Nephron progenitor cell (in vitro differentiated cells): Measurements from ENCODE around the gene HDAC6.

Experiments
- DNase-seq: peaks from one replicate; pipeline ENCODE4 v3.0.0; 2021
- H3K27ac Mint-ChIP-seq: 2 replicates; pipeline ENCODE4 v1.8.0; 2021; ENCODE audit warnings: mild to moderate bottlenecking, moderate library complexity, mixed read lengths
- H3K27me3 Mint-ChIP-seq: 2 replicates; pipeline ENCODE4 v1.8.0; 2021; ENCODE audit warnings: mild to moderate bottlenecking, low read depth, mixed read lengths; ENCODE audit not compliant: poor library complexity
- H3K36me3 Mint-ChIP-seq: 2 replicates; pipeline ENCODE4 v1.8.0; 2021; ENCODE audit warnings: low read depth, mixed read lengths
- H3K4me1 Mint-ChIP-seq: 2 replicates; pipeline ENCODE4 v1.8.0; 2021; ENCODE audit warnings: mixed read lengths
- H3K4me3 Mint-ChIP-seq: 2 replicates; pipeline ENCODE4 v1.8.0; 2021; ENCODE audit warnings: mild to moderate bottlenecking, moderate library complexity, mixed read lengths
- H3K9me3 Mint-ChIP-seq: 2 replicates; pipeline ENCODE4 v1.8.0; 2021; ENCODE audit warnings: mild to moderate bottlenecking, moderate library complexity, mixed read lengths
- CTCF ChIP-seq: fragments of 200-600 bp; sonication (generic); IDR thresholded peaks from 2 replicates; pipeline ENCODE4 v1.5.0; 2021; ENCODE audit warnings: antibody characterized with exemption

Gene HDAC6

GRCh38 chrX:48829016-48829735 is 27.3 kb downstream of the HDAC6 start:
- Mint-ChIP-seq H3K9me3 (peaks cover 72% of the 10 kb centered on the region), H3K36me3 (peaks cover 37% of the 10 kb centered on the region), H3K27ac (no peak overlapping the region), H3K27me3 (peaks cover 67% of the 10 kb centered on the region), H3K4me3 (no peak overlapping the region), H3K4me1 (peaks cover 3% of the 10 kb centered on the region)
- TF ChIP-seq CTCF: no peak
- DNase-seq: no peak

- Mint-ChIP-seq H3K27ac (no peak overlapping the region), H3K27me3 (peaks cover 86% of the 10 kb centered on the region), H3K4me3 (no peak overlapping the region), H3K4me1 (peaks cover 12% of the 10 kb centered on the region), H3K36me3 (peaks cover 17% of the 10 kb centered on the region), H3K9me3 (peaks cover 68% of the 10 kb centered on the region)
- no peak for TF ChIP-seq CTCF
- DNase-seq: no peak
Measured at GRCh38 chrX:48831136-48831908, 29.5 kb downstream of the HDAC6 start.

GRCh38 chrX:48831909-48832291 is 30.0 kb downstream of the HDAC6 start:
- H3K4me1 Mint-ChIP-seq: peaks cover 12% of the 10 kb centered on the region

GRCh38 chrX:48833542-48834138 is 31.8 kb downstream of the HDAC6 start:
- no peak for DNase-seq
- Mint-ChIP-seq H3K9me3 (peaks cover 67% of the 10 kb centered on the region), H3K27ac (no peak overlapping the region), H3K27me3 (peaks cover 95% of the 10 kb centered on the region), H3K4me1 (peaks cover 12% of the 10 kb centered on the region), H3K36me3 (peaks cover under 1% of the 10 kb centered on the region), H3K4me3 (peak overlapping the region; percentile 29)
- no peak for TF ChIP-seq CTCF

More at GRCh38 chrX:48831909-48832291, 30.0 kb downstream of the HDAC6 start:
- H3K27me3 Mint-ChIP-seq: peaks cover 91% of the 10 kb centered on the region
- no peak overlapping the region for H3K4me3 Mint-ChIP-seq
- H3K36me3 Mint-ChIP-seq: peaks cover 17% of the 10 kb centered on the region
- no peak for TF ChIP-seq CTCF
- peaks cover 71% of the 10 kb centered on the region for H3K9me3 Mint-ChIP-seq
- no peak overlapping the region for H3K27ac Mint-ChIP-seq
- peak; percentile 38 for DNase-seq

DNA sequence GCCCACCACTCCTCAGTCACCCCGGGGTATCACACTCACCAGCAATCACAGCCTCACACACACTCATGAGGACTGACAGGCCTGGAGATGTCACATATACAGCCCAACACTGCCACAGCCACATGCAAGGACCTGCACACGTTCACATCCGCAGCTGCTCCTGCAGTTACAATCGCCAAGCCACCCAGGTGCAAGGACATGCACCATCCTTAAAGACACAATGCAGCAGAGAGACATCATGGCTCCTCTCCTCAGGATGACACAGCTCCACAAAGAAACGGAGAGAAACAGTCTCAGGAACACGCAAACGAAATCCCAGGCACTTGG is 32.5 kb downstream of the HDAC6 start:
- Mint-ChIP-seq H3K27ac (no peak overlapping the region), H3K27me3 (peaks cover 93% of the 10 kb centered on the region), H3K9me3 (peaks cover 64% of the 10 kb centered on the region), H3K4me3 (peak overlapping the region; percentile 70), H3K36me3 (no peaks in the 10 kb centered on the region), H3K4me1 (peaks cover 12% of the 10 kb centered on the region)
- no peak for TF ChIP-seq CTCF
- DNase-seq: no peak
